Gastroesophageal sphincter (tissue), 3 donors: ENCODE measurements around the gene DCLK1.

Experiments used
- CTCF ChIP-seq, 4 experiments: fragments of 200-600 bp in 2 of 4; fragments of 450-650 bp in 2 of 4; sonication (generic) in 1 of 4; IDR thresholded peaks; one replicate each; pipeline ENCODE4 v1.5.1; 2017 to 2019; ENCODE audit warnings: antibody characterized with exemption in 4 of 4, mild to moderate bottlenecking in 2 of 4, moderate library complexity in 2 of 4
- POLR2A ChIP-seq, 2 donors: fragments of 450-650 bp; IDR thresholded peaks; one replicate each; pipeline ENCODE4 v1.6.1; 2017; ENCODE audit warnings: antibody characterized with exemption in 2 of 2, mild to moderate bottlenecking in 2 of 2, moderate library complexity in 1 of 2
- POLR2AphosphoS5 ChIP-seq: sonication (generic); formaldehyde crosslinking; IDR thresholded peaks from one replicate; pipeline ENCODE4 v1.6.1; 2017; ENCODE audit warnings: antibody characterized with exemption

DNA sequence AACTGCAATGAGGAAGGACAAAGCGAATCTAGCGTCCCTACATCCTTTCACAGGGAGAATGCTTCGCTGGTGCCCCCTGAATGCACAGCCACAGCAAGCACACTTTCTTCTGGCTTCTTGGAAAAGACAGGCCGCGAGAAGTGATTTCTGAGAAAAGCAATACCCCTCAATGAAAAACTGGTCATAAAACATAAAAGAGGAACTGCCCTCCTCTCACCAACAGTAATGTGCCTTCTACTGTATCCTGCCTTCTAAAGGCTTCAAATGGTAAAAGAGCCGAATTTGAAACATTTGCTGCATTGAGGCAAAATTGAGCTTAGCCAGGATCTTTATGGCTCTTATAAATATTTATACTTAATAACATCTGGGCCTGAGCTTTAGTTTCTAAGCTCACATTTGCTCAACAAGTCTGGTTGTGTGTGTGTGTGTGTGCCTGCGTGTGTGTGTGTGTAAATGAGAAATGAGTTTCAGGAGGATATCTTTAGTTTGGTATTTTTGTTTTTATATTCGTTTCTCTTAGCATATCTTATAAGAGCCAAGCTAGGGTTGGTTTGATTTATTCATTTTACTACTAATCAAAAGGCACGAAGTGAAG is 408.6 kb downstream of the DCLK1 start:
- TF ChIP-seq CTCF (IDR thresholded peaks at IDR 0.05) (no peak), POLR2A (IDR thresholded peaks at IDR 0.05) (no peak), POLR2AphosphoS5 (no peak)
